ENCODE data around the gene CORO7.

Gene CORO7

GRCh38 chr16:4416200-4417032 lies at the start of gene CORO7:
TSS of gene CORO7 (minus strand) at chr16:4416596. CDS start at chr16:4416518, 78 bp downstream.
- peak within 1 kb of the TSS; percentile 71 to 99 (median 93) for H3K4me3 ChIP-seq
- H3K27ac ChIP-seq = peak within 1 kb of the TSS; percentile 55 to 98 (median 91)

- Histone ChIP-seq H3K4me3 (no peak overlapping the region), H3K27ac (peak overlapping the region in 1 of 21 experiments; percentile 3)
Observed at GRCh38 chr16:4463522-4464163, 47.2 kb upstream of the CORO7 start.

GRCh38 chr16:4461250-4462085 lies 45.1 kb upstream of the CORO7 start:
- no peak overlapping the region for H3K4me3 ChIP-seq
- H3K27ac ChIP-seq = no peak overlapping the region

- no peak overlapping the region for H3K4me3 ChIP-seq
- H3K27ac ChIP-seq = no peak overlapping the region
Observed at GRCh38 chr16:4460936-4461249, 44.5 kb upstream of the CORO7 start.

- Histone ChIP-seq H3K27ac (no peak overlapping the region), H3K4me3 (no peak overlapping the region)
Observed at GRCh38 chr16:4455951-4456350, 39.6 kb upstream of the CORO7 start.

- H3K27ac ChIP-seq = no peak overlapping the region
- no peak overlapping the region for H3K4me3 ChIP-seq
Observed at GRCh38 chr16:4455081-4455480, 38.7 kb upstream of the CORO7 start.

GRCh38 chr16:4454623-4455022 lies 38.2 kb upstream of the CORO7 start:
- Histone ChIP-seq H3K27ac (no peak overlapping the region), H3K4me3 (no peak overlapping the region)

GRCh38 chr16:4452674-4453073 lies 36.3 kb upstream of the CORO7 start:
- Histone ChIP-seq H3K4me3 (no peak overlapping the region), H3K27ac (no peak overlapping the region)

GRCh38 chr16:4450931-4451519 lies 34.6 kb upstream of the CORO7 start:
- Histone ChIP-seq H3K27ac (no peak overlapping the region), H3K4me3 (no peak overlapping the region)

GRCh38 chr16:4450430-4450829 lies 34.0 kb upstream of the CORO7 start:
- Histone ChIP-seq H3K27ac (no peak overlapping the region), H3K4me3 (no peak overlapping the region)

GRCh38 chr16:4443986-4444385 lies 27.6 kb upstream of the CORO7 start:
- no peak overlapping the region for H3K27ac ChIP-seq
- H3K4me3 ChIP-seq = no peak overlapping the region

GRCh38 chr16:4443271-4443670 lies 26.9 kb upstream of the CORO7 start:
- Histone ChIP-seq H3K27ac (no peak overlapping the region), H3K4me3 (no peak overlapping the region)

GRCh38 chr16:4442371-4442770 lies 26.0 kb upstream of the CORO7 start:
- Histone ChIP-seq H3K4me3 (no peak overlapping the region), H3K27ac (no peak overlapping the region)

GRCh38 chr16:4437366-4437765 lies 21.0 kb upstream of the CORO7 start:
- Histone ChIP-seq H3K27ac (no peak overlapping the region), H3K4me3 (no peak overlapping the region)

GRCh38 chr16:4435337-4436067 lies 19.1 kb upstream of the CORO7 start:
- Histone ChIP-seq H3K4me3 (no peak overlapping the region), H3K27ac (no peak overlapping the region)

- no peak overlapping the region for H3K27ac ChIP-seq
Observed at GRCh38 chr16:4433914-4434787, 17.8 kb upstream of the CORO7 start.

GRCh38 chr16:4433228-4433627 lies 16.8 kb upstream of the CORO7 start:
- no peak overlapping the region for H3K27ac ChIP-seq

More at GRCh38 chr16:4433914-4434787, 17.8 kb upstream of the CORO7 start:
- H3K4me3 ChIP-seq = no peak overlapping the region

GRCh38 chr16:4431023-4431422 lies 14.6 kb upstream of the CORO7 start:
- H3K27ac ChIP-seq = no peak overlapping the region
- H3K4me3 ChIP-seq = no peak overlapping the region

More at GRCh38 chr16:4433228-4433627, 16.8 kb upstream of the CORO7 start:
- H3K4me3 ChIP-seq = no peak overlapping the region

All from skin epidermis (tissue), 12 donors.